ENCODE data around the gene NR1D1.

Gene NR1D1

GRCh38 chr17:40130352-40131042 lies 30.1 kb upstream of the NR1D1 start:
- CTCF ChIA-PET, result interaction anchor here (1.2 to 5.4 kb wide), 2 partner anchors 18 to 38 kb away, joined by 3 to 32 read pairs; no protein-coding TSS in a partner anchor
- POLR2A ChIA-PET, result no interaction called here
- DNase-seq (ENCODE audit: extremely low spot score), result no peak

GRCh38 chr17:40129498-40129897 lies 29.1 kb upstream of the NR1D1 start:
- ChIA-PET POLR2A (interaction anchor here (0.6 kb wide), 1 partner anchor 66 kb away, joined by 3 read pairs; no protein-coding TSS in a partner anchor), CTCF (interaction anchor here (1.0 to 8.0 kb wide), 6 partner anchors 10 to 44 kb away, joined by 3 to 105 read pairs (median 4); partner anchors contain the start of gene CASC3)
- TF ChIP-seq CTCF (IDR thresholded peaks at IDR 0.05; ENCODE audit: control extremely low read depth, extremely low read depth, low read depth, missing control alignments), result no peak
- DNase-seq (ENCODE audit: extremely low spot score), result no peak

More at GRCh38 chr17:40130352-40131042, 30.1 kb upstream of the NR1D1 start:
- no peak for TF ChIP-seq CTCF (IDR thresholded peaks at IDR 0.05; ENCODE audit: control extremely low read depth, extremely low read depth, low read depth, missing control alignments)

GRCh38 chr17:40124279-40125141 lies 24.1 kb upstream of the NR1D1 start:
- no peak for DNase-seq (ENCODE audit: extremely low spot score)
- TF ChIP-seq CTCF (IDR thresholded peaks at IDR 0.05; ENCODE audit: control extremely low read depth, extremely low read depth, low read depth, missing control alignments), result no peak
- CTCF ChIA-PET, result interaction anchor here (0.8 to 8.0 kb wide), 11 partner anchors 9 to 97 kb away, joined by 3 to 105 read pairs (median 4); partner anchors contain the start of gene CASC3
- POLR2A ChIA-PET, result interaction anchor here (1.2 to 2.2 kb wide), 2 partner anchors 15 to 25 kb away, joined by 3 to 11 read pairs; partner anchors contain the start of gene CASC3

- CTCF ChIA-PET, result interaction anchor here (0.8 to 8.0 kb wide), 11 partner anchors 10 to 96 kb away, joined by 3 to 105 read pairs (median 4); partner anchors contain the start of gene CASC3
- POLR2A ChIA-PET, result interaction anchor here (1.2 to 2.2 kb wide), 2 partner anchors 16 to 24 kb away, joined by 3 to 11 read pairs; partner anchors contain the start of gene CASC3
- no peak for TF ChIP-seq CTCF (IDR thresholded peaks at IDR 0.05; ENCODE audit: control extremely low read depth, extremely low read depth, low read depth, missing control alignments)
- no peak for DNase-seq (ENCODE audit: extremely low spot score)
These were observed 23.4 kb upstream of the NR1D1 start for GRCh38 chr17:40123811-40124114.

GRCh38 chr17:40122999-40123810 lies 22.8 kb upstream of the NR1D1 start:
- TF ChIP-seq CTCF (IDR thresholded peaks at IDR 0.05; ENCODE audit: control extremely low read depth, extremely low read depth, low read depth, missing control alignments), result no peak
- ChIA-PET CTCF (interaction anchor here (0.8 to 8.0 kb wide), 10 partner anchors 10 to 96 kb away, joined by 3 to 105 read pairs (median 5); partner anchors contain the start of gene CASC3), POLR2A (interaction anchor here (1.2 to 2.2 kb wide), 2 partner anchors 17 to 24 kb away, joined by 3 to 11 read pairs; partner anchors contain the start of gene CASC3)
- DNase-seq (ENCODE audit: extremely low spot score), result peak; percentile 66
